SK-N-MC (cell line): ENCODE measurements around the gene PPFIBP2.

Experiments
- EZH2 ChIP-seq: fragments of 200-600 bp; sonication (generic); IDR thresholded peaks from one replicate; pipeline ENCODE4 v1.6.1; 2017; ENCODE audit warnings: antibody characterized with exemption
- POLR2AphosphoS5 ChIP-seq: IDR thresholded peaks from 2 replicates; pipeline ENCODE4 v1.6.1; 2012; ENCODE audit warnings: mild to moderate bottlenecking, low read depth, low read length, borderline replicate concordance

- TF ChIP-seq EZH2 (no peak), POLR2AphosphoS5 (no peak)
Observed at GRCh38 chr11:7613394-7613720, 99.6 kb downstream of the PPFIBP2 start.
